Endothelial cell of umbilical vein (primary cell): ENCODE measurements around the gene DNAH9.

Experiments used
- JUN ChIP-seq: IDR thresholded peaks from 2 replicates; pipeline ENCODE4 v1.6.1; 2011; ENCODE audit warnings: borderline replicate concordance, low read depth; ENCODE audit not compliant: insufficient read length, insufficient read depth
- POLR2A ChIP-seq: IDR thresholded peaks from 2 replicates; pipeline ENCODE4 v1.6.1; 2012; ENCODE audit warnings: low read depth, mild to moderate bottlenecking, control low read depth, low read length
- TF ChIP-seq, protein P1 (sequence below), 2 donors: IDR thresholded peaks; 1 replicate in 1 of 2; 2 replicates in 1 of 2; pipeline ENCODE4 v1.5.1; 2011; ENCODE audit warnings: low read length in 2 of 2, mild to moderate bottlenecking in 2 of 2, moderate library complexity in 2 of 2, control low read depth in 1 of 2, inconsistent platforms in 1 of 2, low read depth in 1 of 2; ENCODE audit not compliant: insufficient read depth in 1 of 2; ENCODE audit errors: extremely low read depth in 1 of 2

DNA sequence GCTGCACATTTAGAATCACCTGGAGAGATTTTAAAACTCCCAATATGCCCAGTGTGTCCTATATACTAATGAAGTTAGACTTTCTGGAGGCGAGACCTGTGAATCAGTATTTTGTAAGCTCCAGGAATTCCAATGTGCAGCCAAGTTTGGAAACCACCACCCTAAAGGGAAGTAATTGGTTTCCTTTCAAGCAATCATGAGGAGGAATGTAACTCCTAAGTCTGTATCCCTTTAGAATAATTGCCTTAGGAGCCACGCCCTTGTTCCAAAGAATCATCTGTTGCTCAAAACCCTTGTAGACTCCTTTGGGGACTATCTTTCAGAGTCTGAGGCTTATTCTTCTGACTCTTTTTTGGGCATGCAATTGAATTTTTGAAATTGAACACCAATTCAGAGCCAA is 84.4 kb downstream of the DNAH9 start:
- TF ChIP-seq, protein P1, sequence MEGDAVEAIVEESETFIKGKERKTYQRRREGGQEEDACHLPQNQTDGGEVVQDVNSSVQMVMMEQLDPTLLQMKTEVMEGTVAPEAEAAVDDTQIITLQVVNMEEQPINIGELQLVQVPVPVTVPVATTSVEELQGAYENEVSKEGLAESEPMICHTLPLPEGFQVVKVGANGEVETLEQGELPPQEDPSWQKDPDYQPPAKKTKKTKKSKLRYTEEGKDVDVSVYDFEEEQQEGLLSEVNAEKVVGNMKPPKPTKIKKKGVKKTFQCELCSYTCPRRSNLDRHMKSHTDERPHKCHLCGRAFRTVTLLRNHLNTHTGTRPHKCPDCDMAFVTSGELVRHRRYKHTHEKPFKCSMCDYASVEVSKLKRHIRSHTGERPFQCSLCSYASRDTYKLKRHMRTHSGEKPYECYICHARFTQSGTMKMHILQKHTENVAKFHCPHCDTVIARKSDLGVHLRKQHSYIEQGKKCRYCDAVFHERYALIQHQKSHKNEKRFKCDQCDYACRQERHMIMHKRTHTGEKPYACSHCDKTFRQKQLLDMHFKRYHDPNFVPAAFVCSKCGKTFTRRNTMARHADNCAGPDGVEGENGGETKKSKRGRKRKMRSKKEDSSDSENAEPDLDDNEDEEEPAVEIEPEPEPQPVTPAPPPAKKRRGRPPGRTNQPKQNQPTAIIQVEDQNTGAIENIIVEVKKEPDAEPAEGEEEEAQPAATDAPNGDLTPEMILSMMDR (IDR thresholded peaks at IDR 0.05; ENCODE audit: extremely low read depth in 1 of 2, insufficient read depth in 1 of 2, low read depth in 1 of 2, low read length in 2 of 2) = no peak
- no peak for TF ChIP-seq POLR2A
- no peak for TF ChIP-seq JUN
